GM21619 (cell line): ENCODE data around the gene ARRB2.

Experiments used
- ATAC-seq: cut with Tn5 transposase; IDR thresholded peaks from one replicate; pipeline ENCODE4 v1.9.1; 2021; ENCODE audit not compliant: unreplicated experiment

Gene ARRB2

GRCh38 chr17:4724650-4725049 is 14.2 kb downstream of the ARRB2 start:
- ATAC-seq, result no peak

GRCh38 chr17:4725646-4726310 is 15.3 kb downstream of the ARRB2 start:
- ATAC-seq, result no peak

GRCh38 chr17:4728124-4728523 is 17.7 kb downstream of the ARRB2 start:
- no peak for ATAC-seq

- ATAC-seq, result peak; percentile 38
Measured at GRCh38 chr17:4733073-4733531, 22.7 kb downstream of the ARRB2 start.

GRCh38 chr17:4734857-4735475 is 24.5 kb downstream of the ARRB2 start:
- no peak for ATAC-seq

- ATAC-seq, result no peak
Measured at GRCh38 chr17:4735876-4736651, 25.6 kb downstream of the ARRB2 start.

- ATAC-seq, result no peak
Measured at GRCh38 chr17:4738136-4739121, 28.0 kb downstream of the ARRB2 start.

- no peak for ATAC-seq
Measured at GRCh38 chr17:4739122-4740024, 28.9 kb downstream of the ARRB2 start, which contains the start of the genes CXCL16 and ZMYND15. Gene CXCL16 (minus strand): TSS chr17:4739928. CDS start chr17:4739339, 589 bp downstream. Gene ZMYND15 (plus strand): TSS chr17:4739833. CDS start chr17:4740549, 716 bp downstream.

DNA sequence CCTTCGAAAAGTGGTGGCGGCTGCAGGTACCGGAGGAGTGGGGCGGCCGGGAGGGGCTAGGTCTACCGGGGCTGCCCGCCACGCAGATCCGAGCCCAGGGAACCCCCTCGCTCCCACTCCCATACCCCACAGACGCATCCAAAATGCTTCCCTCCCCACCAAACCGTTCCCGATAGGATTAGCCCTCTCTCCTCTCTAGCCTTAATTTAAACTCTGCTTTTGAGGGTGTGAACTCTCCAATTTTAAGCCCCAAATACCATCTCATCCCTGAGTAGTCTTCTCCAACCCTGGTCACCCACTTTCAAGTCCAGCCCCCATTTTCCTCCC is 29.6 kb downstream of the ARRB2 start:
- ATAC-seq, result no peak

DNA sequence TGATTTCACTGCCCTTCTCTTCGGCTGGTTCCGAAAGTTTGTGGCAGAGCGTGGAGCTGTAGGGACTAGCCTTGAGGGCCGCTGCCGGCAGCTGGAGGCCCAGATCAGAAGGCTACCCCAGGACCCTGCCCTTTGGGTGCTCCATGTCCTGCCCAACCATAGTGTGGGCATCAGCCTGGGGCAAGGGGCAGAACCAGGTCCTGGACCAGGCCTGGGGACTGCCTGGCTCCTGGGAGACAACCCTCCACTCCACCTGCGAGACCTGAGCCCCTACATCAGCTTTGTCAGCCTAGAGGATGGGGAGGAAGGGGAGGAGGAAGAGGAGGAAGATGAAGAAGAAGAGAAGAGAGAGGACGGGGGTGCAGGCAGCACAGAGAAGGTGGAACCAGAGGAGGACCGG is 30.2 kb downstream of the ARRB2 start:
- no peak for ATAC-seq

GRCh38 chr17:4741544-4741943 is 31.1 kb downstream of the ARRB2 start:
- no peak for ATAC-seq

DNA sequence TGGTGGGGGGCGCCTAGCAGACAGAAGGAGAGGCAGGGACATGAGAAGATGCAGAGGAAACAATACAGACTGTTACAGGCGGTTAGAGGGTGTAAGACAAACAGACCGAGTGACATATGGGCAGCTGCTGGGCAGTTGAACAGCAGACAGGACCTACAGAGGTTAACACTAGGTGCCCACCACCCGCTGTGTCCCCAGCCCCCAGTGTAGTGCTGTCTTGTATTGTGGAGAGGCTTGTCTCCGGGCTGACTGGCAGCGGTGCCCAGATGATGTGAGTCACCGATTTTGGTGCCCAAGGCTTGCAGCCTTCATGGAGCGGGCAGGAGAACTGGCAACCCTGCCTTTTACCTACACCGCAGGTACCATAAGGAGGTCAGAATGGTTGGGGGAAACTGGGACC is 31.7 kb downstream of the ARRB2 start:
- ATAC-seq, result no peak

DNA sequence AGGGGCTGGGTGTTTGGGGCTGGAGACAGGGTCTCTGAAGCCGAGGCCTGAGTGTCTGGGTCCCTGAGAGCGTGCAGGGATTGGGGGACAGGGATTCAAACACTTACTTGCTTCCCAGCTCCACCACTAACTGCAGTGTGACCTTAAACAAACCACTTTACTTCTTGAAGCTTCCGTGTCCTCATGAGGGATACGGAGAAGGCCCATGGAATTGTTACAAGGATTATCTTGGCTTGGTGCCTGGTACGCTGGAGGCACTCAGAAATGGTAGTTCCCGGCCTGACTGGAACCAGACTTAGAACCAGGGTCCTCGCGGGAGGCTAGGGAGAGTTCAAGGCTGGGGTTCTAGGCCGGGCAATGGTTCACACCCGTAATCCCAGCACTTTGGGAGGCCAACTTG is 32.2 kb downstream of the ARRB2 start:
- ATAC-seq, result no peak

GRCh38 chr17:4743216-4743615 is 32.8 kb downstream of the ARRB2 start:
- no peak for ATAC-seq

DNA sequence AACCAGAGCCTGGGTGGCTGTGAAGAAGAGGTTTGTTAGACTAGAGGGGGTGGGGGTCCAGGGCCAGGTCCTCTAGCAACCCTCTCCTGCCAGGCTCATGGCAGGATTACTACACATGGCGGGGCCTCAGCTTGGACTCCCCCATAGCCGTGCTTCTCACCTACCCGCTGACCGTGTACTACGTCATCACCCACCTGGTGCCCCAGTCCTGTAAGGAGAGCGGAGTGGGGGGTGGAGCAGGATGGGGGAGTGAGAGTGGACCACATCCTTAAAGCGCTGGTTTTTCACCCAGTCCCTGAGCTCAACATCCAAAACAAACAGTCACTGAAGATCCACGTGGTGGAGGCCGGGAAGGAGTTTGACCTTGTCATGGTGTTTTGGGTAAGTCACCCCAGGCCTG is 33.5 kb downstream of the ARRB2 start:
- no peak for ATAC-seq

DNA sequence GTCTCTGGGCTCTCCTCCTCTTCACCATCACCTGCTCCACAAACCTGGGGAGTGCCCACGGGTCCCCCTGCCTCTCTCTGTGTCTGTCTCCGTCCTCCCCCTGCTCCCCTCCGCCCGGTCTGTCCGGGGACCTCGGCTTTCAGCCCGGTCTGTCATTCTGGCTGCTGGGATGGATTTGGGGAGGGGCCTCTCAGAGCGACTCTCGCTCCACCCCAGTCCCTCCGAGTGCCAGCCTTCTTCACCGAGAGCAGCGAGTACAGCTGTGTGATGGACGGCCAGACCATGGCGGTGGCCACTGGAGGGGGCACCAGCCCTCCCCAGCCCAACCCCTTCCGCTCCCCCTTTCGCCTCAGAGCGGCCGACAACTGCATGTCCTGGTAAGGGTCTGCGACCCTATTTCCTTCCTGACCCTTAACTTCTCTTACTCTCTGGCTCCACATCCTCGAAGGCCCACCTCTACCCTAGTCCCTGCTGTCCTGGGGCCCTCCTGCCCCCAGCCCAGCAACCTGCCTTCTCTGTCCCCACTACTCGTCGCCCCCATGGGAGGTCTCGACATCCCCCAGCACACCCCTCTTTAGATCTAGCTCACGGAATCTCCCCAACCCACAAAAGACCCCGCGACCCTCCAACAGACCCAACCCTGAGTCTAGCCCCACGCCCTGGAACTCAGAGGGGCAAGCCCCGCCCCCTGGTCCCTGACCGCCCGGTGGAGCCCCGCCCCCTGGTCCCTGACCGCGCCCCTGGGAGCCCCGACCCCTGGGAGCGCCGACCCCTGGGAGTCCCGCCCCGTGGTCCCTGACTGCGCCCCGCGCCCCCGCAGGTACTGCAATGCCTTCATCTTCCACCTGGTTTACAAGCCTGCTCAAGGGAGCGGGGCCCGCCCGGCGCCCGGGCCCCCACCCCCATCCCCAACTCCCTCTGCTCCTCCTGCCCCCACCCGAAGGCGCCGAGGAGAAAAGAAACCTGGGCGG is 34.9 kb downstream of the ARRB2 start:
- no peak for ATAC-seq

DNA sequence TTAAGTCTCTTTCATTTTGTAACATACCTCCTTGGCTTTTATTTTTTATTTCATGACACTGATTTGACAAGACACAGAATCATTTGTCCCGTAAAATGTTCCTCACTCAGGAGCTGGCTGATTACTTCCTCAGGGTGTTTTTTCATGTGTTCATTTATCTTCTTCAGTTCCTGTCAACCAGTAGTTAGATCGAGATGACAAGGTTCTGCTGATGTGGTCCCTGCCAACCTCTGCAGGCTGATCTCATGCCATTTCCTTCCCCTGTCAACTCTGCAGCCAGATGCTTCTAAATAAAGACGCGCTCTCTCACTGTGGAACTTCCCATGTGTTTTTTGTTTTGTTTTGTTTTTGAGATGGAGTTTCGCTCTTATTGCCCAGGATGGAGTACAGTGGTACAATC is 37.4 kb downstream of the ARRB2 start:
- ATAC-seq, result no peak

- no peak for ATAC-seq
Measured at GRCh38 chr17:4748686-4749085, 38.3 kb downstream of the ARRB2 start.

- ATAC-seq, result no peak
Measured at GRCh38 chr17:4750606-4751005, 40.2 kb downstream of the ARRB2 start.
